ENCODE measurements around the gene LIMK1.

Gene LIMK1

DNA sequence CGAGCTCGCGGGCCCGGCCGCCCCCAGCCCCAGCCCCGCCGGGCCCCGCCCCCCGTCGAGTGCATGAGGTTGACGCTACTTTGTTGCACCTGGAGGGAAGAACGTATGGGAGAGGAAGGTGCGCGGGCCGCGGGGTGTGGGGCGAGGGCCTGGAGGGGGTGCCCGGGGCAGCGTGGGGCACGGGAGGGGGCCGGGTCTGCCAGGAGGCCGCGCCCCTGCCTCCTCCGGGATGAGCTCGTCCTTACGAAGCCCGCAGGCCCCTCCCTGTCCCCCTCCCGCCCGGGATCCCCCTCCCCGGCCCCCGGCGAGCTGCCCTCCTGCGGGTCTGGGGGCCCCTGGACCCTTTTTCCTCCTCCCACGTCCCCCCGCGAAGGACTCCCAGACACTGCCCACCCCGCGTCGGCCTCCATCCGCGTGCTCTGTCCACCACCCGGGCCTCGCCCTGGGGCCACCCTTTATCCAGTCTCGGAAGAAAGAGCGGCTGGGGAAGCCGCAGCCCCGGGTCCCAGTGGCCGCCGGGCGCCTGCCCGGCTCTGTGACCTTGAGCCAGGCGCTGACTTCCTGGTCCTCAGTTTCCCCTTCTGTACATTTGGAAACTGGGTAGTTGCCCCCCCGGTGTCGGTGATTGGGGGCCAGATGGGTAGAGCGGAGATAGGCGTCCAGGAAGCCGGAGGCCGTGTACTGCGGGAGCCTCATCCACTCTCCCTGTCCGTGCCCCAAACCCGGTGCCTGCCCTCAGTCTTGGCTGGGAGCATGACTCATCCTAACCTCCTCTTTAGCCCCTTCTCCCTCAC lies 521 bp downstream of the LIMK1 start:
- DNase-seq (ENCODE audit: low read depth in 2 of 2), result peak in 1 of 2 experiments; percentile 16

DNA sequence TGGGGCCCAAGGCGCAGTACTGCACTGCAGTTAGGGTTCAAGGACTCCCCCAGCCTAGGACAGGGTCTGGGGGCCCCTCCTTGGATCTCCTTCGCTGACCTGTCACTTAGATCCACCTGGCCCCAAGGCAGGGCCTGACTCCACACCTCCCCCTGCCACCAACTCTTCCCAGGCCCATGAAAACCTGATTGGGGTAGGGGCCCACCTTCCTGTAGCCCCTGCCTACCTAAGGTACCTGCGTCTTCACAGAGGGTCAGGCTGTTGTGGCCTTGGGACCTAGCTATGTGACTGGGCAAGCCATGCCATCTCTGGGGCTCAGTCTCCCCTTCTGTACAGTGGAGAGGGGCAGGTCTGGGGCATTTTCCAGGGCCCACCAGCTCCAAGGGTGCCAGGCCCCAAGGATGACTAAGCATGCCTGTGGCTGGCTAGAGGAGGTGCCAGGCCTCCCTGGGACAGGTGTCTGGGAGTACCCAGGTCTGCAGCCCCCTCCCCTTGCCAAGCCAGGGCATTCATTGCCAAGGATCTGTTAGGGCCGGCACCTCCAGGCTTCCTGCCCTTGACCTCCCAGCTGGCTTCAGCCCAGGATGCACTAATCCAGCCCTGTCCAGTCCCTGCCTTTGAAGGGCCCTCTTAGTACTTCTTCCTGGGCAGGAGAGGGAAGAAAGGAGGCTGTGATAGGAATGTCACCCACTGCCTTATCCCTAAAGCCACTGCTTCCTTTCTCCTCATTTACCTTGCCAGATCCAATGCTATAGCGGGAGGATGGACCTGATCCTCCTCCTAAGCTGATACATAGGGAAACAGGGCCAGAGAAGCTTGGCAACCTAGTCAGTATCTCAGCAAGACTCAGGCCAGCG lies 1.3 kb downstream of the LIMK1 start:
- DNase-seq (ENCODE audit: low read depth in 2 of 2), result no peak

DNA sequence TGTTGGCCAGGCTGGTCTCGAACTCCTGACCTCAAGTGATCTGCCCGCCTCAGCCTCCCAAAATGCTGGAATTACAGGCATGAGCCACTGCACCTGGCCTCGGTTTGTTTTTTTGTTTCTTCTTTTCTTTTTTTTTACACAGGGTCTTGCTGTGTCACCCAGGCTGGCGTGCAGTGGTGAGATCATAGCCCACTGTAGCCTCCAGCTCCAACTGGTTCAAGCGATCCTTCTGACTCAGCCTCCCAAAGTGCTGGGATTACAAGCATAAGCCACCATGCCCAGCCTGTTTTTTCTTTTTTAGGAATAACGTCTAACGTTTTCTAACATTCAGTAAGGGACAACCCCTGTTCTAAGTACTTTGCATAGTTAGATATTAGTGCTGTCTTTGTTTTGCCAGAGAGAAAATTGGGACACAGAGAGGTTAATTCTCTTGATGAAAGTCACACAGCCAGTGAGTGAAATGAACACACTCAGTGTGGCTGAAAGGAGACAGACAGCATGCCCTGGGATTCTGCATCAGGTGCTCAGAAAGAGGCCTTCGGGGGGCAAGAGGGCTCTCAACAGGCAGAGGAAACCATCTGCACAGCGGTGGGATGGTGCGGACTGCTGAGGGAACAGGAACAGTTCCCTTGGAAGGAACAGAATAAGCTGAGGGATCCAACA lies 4.3 kb downstream of the LIMK1 start:
- DNase-seq (ENCODE audit: low read depth in 2 of 2), result no peak

DNA sequence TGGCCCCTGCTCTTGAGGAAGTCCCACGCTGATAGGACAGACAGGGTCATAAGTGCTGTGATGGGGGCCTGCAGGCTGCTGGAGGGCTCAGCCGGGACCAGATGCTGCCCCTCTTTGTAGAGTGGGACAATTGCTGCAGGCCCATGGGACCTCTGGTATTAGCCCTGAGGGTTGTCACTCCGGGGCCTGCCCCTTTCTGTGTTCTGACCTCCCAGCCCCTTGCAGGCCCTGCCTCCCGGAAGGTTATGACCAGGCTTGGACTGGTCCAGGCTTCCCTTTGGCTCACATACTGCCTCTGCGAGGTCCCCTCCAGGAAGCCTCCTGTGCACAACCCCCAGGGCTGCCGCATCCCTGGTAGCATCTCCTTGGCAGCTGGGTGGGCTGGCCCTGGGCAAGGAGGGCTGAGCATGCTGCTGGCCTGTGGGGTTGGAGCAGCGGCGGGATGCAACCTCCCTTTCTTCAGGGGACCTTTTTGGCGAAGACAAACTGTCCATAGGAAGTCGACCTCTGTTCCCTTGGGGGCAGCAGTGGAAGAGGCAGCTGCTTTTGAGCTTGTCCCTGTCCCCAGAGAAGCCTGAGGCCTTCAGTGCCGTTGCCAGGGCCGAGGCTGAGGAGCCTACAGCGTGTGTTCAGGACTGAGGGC lies 8.8 kb downstream of the LIMK1 start:
- DNase-seq (ENCODE audit: low read depth in 2 of 2), result no peak

DNA sequence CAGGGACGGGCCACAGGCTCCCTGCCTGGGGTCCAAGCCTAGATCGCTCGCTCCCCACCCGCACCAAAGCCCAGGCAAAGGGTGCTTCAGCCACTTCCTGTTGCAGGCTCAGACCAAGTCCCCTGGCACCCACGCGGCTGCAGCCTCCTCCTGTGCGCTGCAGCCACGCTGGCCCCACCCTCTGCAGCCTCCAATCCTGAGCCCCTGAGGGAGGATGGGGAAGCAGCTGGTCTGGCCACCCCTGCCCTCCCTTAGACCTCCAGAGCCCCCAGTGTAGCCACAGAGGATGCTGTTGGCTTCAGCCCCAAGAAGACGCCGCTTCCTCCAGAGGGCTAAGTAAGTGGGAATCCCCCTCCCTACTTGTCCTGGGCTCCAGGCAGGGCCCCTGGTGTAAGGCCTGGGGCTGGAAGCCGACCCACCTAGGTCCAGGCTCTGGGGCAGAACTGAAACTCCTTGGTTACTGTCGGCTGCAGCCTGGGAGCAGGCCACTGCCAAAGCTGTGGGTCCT lies 9.4 kb downstream of the LIMK1 start:
- no peak for DNase-seq (ENCODE audit: low read depth in 2 of 2)

DNA sequence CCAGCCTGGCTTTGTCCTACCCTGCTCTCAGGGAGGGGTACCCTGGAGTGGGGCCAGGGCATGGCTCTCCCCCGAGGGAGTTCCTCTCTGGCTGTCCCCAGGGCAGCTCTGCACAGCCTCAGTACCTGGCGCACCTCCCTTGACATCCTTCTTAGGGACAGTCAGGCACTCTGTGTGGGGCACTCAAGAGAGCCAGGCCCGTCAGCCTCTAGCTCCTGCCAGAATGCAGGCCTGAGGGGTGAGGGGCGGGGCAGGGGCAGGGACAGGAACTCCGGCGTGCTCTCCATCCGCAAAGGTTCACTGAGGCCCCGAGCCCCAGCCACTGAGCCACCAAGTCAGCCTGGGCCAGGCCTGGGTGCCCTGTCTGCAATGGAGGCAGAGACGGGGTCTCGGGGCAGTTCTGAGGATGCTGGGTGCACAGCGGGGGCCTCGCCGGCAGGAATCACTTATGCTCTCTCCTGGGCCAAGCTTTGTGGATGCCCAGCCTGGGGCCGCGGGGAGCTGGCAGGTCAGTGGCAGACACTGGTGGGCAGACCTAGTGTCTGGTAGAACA lies 10.1 kb downstream of the LIMK1 start:
- no peak for DNase-seq (ENCODE audit: low read depth in 2 of 2)

DNA sequence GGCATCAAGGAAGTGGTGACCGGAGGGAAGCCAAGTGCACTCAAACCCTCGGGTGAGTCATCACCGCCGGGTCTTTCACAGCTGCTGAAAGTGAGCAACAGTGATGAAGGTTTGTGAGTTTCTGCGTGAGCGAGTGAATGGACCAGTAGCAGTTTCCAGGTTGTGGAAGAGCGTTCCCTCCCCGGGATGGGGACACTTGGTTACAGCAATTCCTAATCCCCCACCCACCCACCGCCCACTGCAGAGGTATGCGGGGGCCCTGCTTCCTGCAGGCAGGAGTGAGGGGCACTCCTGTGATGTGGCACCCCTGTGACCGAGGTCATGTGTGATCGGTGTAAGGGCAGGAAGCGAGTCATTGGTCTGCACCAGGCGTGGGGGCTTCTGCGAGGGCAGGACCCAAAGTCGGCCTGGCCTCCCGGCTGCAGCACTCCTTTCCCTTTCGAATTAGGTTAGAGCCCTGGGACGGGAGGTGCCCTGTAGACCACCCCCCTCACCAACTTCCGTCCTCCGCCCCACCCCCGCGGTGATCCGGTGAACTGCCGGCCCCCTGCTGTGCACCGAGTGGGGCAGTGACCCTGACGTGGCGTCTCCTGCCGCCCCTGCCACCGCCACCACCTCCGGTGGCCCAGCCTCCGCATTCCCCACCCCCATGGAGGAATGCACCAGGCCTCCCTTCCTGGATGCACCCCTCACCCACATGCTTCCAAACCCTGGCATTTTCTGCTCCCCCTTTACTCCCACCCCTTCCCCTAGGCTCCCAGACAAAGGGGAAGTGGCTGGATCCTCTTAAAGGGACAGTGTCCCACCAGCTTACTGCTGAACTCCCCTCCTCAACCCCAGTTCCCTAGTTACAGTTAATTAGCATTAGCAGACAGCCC lies 10.9 kb downstream of the LIMK1 start:
- DNase-seq (ENCODE audit: low read depth in 2 of 2), result peak; percentile 49 to 72

DNA sequence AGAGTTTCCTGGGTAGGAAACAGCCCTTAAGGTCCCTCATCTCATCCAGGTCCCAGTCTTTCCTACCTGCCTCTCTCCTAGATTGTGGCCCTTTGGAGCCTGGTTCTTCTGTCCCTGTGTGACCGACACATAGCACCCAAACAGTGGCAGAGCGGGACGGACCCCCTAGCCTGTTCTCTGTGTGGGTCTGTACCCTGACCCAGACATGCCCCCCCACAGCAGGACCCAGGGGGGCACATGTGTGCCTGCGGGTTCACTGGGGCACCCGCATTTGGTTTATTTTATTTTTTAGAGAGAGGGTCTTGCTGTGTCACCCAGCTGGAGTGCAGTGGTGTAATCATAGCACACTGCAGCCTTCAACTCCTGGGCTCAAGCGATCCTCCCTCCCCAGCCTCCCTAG lies 11.5 kb downstream of the LIMK1 start:
- no peak for DNase-seq (ENCODE audit: low read depth in 2 of 2)

DNA sequence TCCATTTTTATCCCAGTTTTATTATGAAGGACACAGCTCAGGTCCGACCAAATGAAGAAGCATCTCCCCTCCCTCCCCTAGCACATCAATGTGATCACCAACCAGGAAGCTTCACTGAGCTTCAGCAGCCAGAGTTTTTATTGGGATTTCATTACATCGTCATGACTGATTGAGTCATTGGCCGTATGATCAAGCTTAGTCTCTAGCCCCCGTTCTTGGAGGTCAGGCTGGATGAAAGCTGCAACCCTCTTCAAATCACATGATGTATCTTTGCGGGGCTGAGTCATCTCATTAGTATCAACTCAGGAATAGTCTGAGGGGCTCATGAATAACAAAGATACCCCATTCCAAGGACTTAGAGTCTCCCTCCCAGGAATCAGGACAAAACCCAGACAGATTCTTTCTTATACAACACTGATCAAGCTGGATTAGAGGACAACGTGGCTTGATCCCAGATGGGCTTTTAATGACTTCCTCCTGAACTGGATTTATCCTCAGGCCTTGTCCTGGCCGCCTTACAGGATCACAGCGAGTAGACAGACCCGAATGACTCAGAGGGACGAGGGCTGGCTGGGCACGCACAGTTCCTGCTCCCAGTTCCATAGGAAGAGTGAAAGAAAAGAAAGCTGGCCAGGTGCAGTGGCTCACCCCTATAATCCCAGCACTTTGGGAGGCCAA lies 14.5 kb downstream of the LIMK1 start:
- DNase-seq (ENCODE audit: low read depth in 2 of 2), result no peak

DNA sequence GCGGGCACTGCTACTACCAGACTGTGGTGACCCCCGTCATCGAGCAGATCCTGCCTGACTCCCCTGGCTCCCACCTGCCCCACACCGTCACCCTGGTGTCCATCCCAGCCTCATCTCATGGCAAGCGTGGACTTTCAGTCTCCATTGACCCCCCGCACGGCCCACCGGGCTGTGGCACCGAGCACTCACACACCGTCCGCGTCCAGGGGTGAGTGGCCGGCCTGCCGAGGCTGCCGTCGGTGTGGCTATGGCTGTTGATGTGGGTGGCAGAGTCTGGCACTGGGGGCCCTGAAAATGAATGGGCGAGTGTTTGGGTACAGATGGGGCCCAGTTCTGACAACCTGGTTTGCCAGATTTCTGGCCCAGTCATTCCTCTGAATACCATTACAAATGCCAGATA lies 15.4 kb downstream of the LIMK1 start:
- DNase-seq (ENCODE audit: low read depth in 2 of 2), result no peak

DNA sequence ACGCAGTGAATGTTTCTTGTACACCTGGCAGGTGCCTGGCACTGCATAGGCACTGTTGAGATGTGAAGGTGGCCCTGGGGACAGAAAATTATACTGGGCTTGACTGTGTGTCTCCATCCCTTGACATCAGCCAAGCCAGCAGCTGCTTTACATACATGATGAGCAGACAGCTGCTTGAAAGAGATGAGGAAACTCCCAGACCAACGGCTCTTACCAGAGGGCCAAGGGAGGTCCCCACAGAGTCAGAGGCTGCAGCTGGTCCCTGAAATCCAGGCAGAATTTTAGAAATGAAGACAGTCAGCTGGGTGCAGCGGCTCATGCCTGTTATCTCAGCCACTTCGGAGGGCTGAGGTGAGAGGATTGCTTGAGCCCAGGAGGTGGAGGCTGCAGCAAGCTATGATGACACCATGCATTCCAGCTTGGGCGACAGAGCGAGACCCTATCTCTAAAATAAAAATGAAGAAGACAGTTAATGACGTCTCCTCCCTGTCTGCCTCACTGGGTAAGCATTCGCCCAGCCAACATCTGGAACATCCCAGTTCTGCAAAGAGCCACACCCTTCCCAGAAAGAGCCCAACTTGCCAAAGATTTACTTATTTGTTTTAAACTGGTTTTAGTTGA lies 17.6 kb downstream of the LIMK1 start:
- no peak for DNase-seq (ENCODE audit: low read depth in 2 of 2)

DNA sequence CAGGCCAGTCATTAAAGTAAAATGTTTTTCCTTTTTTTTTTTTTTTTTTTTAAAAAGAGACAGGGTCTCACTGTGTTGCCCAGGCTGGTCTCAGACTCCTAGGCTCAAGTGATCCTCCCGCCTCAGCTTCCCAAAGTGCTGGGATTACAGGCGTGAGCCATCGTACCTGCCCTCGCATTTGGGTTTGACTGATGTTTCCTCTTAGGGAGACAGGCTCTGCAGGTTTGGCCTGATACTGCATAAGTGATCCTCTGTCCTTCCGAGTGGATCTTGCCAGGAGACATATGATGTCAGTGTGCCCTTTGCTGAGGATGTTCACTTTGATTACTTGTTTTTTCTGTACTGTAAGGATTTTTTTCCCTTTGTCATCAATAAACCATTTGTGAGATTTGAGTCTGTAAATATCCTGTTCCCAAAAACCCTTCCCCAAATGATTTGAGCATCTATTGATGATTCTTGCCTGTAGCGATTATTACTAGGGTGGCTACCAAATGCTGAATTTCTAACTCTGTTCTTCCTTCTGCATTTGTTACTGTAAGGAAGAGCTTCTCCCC lies 19.7 kb downstream of the LIMK1 start:
- DNase-seq (ENCODE audit: low read depth in 2 of 2), result no peak

DNA sequence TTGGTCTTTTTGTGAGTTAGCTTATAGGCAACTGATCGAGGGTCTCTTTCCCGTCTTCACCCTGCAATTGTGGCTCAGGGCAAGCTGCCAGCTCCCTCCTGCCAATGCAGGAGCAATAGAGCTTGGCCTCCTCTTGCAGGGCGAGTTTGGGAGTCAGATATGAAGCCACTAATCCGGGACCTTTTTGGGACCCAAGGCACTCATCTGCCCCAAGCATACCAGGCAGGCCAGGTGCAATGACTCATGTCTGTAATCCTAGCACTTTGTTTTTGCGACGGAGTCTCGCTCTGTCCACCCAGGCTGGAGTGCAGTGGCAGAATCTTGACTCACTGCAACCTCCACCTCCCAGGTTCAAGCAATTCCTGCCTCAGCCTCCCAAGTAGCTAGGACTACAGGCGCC lies 21.1 kb downstream of the LIMK1 start:
- no peak for DNase-seq (ENCODE audit: low read depth in 2 of 2)

DNA sequence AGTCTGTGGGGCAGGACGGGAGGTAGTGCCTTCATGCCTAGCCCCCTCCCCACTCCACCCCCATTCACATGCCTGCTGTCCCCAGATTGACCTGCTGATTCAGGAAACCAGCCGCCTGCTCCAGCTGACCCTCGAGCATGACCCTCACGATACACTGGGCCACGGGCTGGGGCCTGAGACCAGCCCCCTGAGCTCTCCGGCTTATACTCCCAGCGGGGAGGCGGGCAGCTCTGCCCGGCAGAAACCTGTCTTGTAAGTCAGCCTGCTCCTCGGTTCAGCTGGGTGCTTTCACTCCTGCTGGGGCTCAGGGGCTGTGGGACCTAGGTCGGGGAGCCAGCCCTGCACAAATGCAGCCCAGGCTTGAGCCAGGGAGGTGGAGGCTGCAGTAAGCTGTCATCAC lies 22.4 kb downstream of the LIMK1 start:
- no peak for DNase-seq (ENCODE audit: low read depth in 2 of 2)

DNA sequence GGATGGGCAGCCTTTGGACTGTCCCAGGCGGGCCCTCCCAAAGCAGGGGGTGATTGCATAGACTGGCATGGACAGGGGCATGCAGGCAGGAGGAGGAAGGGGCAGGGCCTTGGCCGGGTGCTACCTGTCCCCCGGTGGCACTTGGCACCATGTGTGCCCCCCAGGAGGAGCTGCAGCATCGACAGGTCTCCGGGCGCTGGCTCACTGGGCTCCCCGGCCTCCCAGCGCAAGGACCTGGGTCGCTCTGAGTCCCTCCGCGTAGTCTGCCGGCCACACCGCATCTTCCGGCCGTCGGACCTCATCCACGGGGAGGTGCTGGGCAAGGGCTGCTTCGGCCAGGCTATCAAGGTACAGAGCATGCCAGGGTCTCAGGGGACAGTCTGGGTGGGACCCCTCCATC lies 23.2 kb downstream of the LIMK1 start:
- no peak for DNase-seq (ENCODE audit: low read depth in 2 of 2)

DNA sequence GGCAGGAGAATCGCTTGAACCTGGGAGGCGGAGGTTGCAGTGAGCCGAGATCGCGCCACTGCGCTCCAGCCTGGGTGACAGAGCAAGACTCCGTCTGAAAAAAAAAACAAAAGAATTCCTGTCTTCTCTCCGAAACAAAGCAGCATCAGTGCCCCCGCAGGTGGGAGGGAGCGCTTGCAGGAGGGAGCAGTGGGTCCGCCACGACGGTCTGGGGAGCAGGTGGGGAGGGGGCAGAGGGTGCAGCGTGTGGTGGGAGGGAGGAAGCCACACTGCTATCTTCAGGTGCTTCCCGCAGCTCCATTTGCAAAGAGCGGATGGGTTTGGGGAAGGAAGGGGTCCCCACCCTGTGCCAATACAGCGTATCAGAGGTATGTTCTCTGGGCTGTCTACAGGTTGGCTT lies 31.7 kb downstream of the LIMK1 start:
- DNase-seq (ENCODE audit: low read depth in 2 of 2), result no peak

DNA sequence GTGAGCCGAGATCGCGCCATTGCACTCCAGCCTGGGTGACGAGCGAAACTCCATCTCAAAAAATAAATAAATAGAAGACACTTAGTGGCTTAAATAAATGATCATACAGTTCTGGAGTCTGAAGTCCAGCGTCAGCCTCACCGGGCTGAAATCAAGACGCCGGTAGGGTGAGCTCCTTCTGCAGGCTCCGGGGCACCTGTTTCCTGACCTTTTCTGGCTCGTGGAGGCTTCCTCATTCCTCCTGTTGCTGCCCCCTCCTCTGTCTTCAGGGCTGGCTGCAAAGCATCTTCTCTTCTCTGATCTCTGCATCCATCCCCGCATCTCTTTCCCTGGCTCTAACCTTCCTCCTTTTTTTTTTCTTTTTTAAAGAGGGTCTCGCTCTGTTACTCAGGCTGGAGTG lies 32.8 kb downstream of the LIMK1 start:
- no peak for DNase-seq (ENCODE audit: low read depth in 2 of 2)

DNA sequence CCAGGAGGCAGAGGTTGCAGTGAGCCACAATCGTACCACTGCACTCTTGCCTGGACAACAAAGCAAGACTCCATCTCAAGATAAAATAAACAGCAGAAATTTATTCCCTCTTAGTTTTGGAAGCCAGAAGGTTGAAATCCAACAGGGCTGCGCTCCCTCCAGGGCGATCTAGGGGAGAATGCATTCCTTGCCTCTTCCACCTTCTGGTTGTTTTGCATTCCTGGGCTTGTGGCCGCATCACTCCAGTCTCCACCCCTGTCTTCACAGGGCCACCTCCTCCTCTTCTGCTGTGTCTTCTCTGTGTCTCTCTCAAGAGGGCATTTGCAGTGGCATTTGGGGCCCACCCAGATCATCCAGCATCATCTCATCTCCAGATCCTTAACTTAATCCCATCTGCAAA lies 36.2 kb downstream of the LIMK1 start:
- DNase-seq (ENCODE audit: low read depth in 2 of 2), result no peak
